HepG2 (cell line): ENCODE measurements around the gene PRKACA. TPM values are rescaled to one million over a fixed set of nuclear protein-coding genes. Genes with fewer than 3 reads are reported as not detected.

Experiments
- ARNT2 ChIP-seq: sonication (generic); formaldehyde crosslinking; IDR thresholded peaks from 2 replicates; pipeline ENCODE4 v1.8.0; 2022; ENCODE audit warnings: mild to moderate bottlenecking, low read depth, missing genetic modification reagents, moderate library complexity
- CENPT ChIP-seq: sonication (generic); formaldehyde crosslinking; IDR thresholded peaks from 2 replicates; pipeline ENCODE4 v1.8.0; 2022; ENCODE audit warnings: low read depth, mild to moderate bottlenecking, moderate library complexity, missing genetic modification reagents
- DMAP1 ChIP-seq: IDR thresholded peaks from 2 replicates; pipeline ENCODE4 v1.6.1; 2016
- JUNB ChIP-seq: sonication (generic); formaldehyde crosslinking; IDR thresholded peaks from 2 replicates; pipeline ENCODE4 v1.8.0; 2022; ENCODE audit warnings: missing genetic modification reagents, mild to moderate bottlenecking, borderline replicate concordance
- NFE2 ChIP-seq: sonication (generic); formaldehyde crosslinking; IDR thresholded peaks from 2 replicates; pipeline ENCODE4 v1.4.0; 2020; ENCODE audit warnings: missing genetic modification reagents
- POLR2G ChIP-seq: fragments of 200-400 bp; formaldehyde crosslinking; IDR thresholded peaks from 2 replicates; pipeline ENCODE4 v1.6.1; 2018; ENCODE audit warnings: mild to moderate bottlenecking, low read depth, low read length, moderate library complexity
- SRSF4 ChIP-seq: fragments of 200-400 bp; formaldehyde crosslinking; IDR thresholded peaks from one replicate; pipeline ENCODE4 v1.6.1; 2018; ENCODE audit warnings: mild to moderate bottlenecking, low read depth, low read length, moderate library complexity; ENCODE audit not compliant: poor library complexity, severe bottlenecking
- SRY ChIP-seq: sonication (generic); formaldehyde crosslinking; IDR thresholded peaks from 2 replicates; pipeline ENCODE4 v1.8.0; 2022; ENCODE audit warnings: mild to moderate bottlenecking, missing genetic modification reagents
- TAF1 ChIP-seq: sonication (generic); formaldehyde crosslinking; IDR thresholded peaks from 2 replicates; pipeline ENCODE4 v1.4.0; 2020; ENCODE audit warnings: missing genetic modification reagents
- TBX2 ChIP-seq: sonication (generic); formaldehyde crosslinking; IDR thresholded peaks from 2 replicates; pipeline ENCODE4 v1.5.0; 2020; ENCODE audit warnings: missing genetic modification reagents, mild to moderate bottlenecking, borderline replicate concordance
- ZNF251 ChIP-seq: sonication (generic); formaldehyde crosslinking; IDR thresholded peaks from 2 replicates; pipeline ENCODE4 v1.9.0; 2021; ENCODE audit warnings: mild to moderate bottlenecking, missing genetic modification reagents
- ZNF737 ChIP-seq: sonication (generic); formaldehyde crosslinking; IDR thresholded peaks from 2 replicates; pipeline ENCODE4 v1.5.0; 2020; ENCODE audit warnings: missing genetic modification reagents, mild to moderate bottlenecking, borderline replicate concordance
- ZNF782 ChIP-seq: sonication (generic); formaldehyde crosslinking; IDR thresholded peaks from 2 replicates; pipeline ENCODE4 v1.4.0; 2020; ENCODE audit warnings: missing genetic modification reagents, mild to moderate bottlenecking, borderline replicate concordance
- polyA plus RNA-seq, 8 experiments: library from polyadenylated mRNA; depleted of rRNA in 3 of 8; stranded (reverse) in 7 of 8; unstranded in 1 of 8; fragments of >200 nt; fragmentation: Illumina TruSeq in 4 of 8; extraction: Trizol in 4 of 8; gene quantifications; 2 replicates each; pipeline versions ENCODE4 v1.2.1 to v1.2.3, GENCODE V29; 2011 to 2016; ENCODE audit warnings: low read depth in 4 of 8, missing spikeins in 1 of 8, mixed read lengths in 1 of 8; ENCODE audit not compliant: insufficient read depth in 1 of 8
- total RNA-seq, 5 experiments: library from RNA; depleted of rRNA; stranded (reverse); fragments of >200 nt; fragmentation: Illumina TruSeq; extraction: Trizol; gene quantifications; 2 replicates each; pipeline ENCODE4 v1.2.3, GENCODE V29; 2016; ENCODE audit warnings: low read depth in 1 of 5
- TF ChIP-seq, protein P1 (sequence below): IDR thresholded peaks from 2 replicates; pipeline ENCODE4 v1.6.1; 2016; ENCODE audit warnings: low read depth, missing genetic modification reagents, missing compliant biosample characterization
- TF ChIP-seq, protein P2 (sequence below): sonication (generic); formaldehyde crosslinking; IDR thresholded peaks from 2 replicates; pipeline ENCODE4 v1.4.0; 2020; ENCODE audit warnings: missing genetic modification reagents, borderline replicate concordance
- TF ChIP-seq, protein P3 (sequence below): sonication (generic); formaldehyde crosslinking; IDR thresholded peaks from 2 replicates; pipeline ENCODE4 v1.4.0; 2020; ENCODE audit warnings: missing genetic modification reagents

Gene PRKACA
- total and polyA plus RNA-seq, 2 of the 13 experiments (the other 11 are each of a cell fraction or from before 2014, with no cell fraction given): 11.0 to 18.2 TPM

DNA sequence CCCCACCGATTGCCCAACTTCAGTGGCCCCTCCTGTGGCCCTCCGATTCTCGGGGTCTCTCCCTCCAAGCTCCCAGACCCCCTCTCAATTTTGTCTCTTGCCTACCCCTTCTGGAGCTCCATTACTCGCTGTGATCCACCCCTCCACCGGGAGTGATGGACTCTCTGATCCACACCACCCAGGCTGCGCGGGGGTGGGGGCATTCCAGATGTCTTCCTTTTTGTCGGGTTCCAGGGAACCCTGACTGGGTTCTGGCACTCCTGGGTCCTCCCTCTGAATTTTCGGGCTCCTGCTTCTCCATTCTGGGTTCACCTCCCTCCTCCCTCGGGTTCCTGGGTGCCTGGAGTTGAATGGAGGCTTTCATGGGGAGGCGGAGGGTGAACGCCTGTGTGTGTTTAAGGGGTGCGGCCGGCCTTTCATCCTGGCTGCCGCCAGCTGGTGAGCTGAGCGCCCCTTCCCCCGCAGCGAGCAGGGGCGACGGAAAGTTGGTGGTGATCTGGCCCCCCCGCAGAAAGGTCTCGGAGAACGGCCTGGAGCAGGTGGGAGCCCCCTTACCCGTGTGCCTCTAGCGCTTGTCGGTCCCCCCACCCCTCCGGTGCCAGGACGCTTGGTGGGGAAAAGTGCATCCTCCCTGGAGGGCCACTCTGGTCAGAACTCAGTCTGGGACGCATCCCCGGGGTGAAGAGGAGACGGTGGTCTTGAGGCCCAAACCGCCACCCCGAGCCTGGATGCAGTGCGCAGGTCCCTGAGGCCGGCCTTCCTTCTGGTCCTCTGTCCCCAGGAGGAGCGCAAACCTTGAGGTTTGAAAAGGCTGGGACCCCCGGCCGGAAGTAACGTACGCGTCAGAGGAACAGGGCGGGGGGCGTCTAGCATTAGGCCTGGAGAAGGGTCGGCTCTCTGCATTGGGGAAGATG, 43.4 kb downstream of the PRKACA start (continued):
- no peak for TF ChIP-seq ZNF737 (CRISPR knock-in tag)
- TF ChIP-seq DMAP1 (CRISPR knock-in tag): peak; percentile 37; the same call in 1 of the 2 replicates
- TF ChIP-seq NFE2 (CRISPR knock-in tag): no peak
- TF ChIP-seq POLR2G: peak; percentile 42; the same call in 1 of the 2 replicates
- TF ChIP-seq TBX2: no peak
- TF ChIP-seq ZNF251: no peak
- TF ChIP-seq JUNB (CRISPR knock-in tag): no peak
- no peak for TF ChIP-seq CENPT (CRISPR knock-in tag)
- TF ChIP-seq TAF1 (CRISPR knock-in tag): peak; percentile 8; the same call in 1 of the 2 replicates
- no peak for TF ChIP-seq SRY (CRISPR knock-in tag)
- TF ChIP-seq SRSF4: no peak
- no peak for TF ChIP-seq ARNT2
- TF ChIP-seq, protein P1, sequence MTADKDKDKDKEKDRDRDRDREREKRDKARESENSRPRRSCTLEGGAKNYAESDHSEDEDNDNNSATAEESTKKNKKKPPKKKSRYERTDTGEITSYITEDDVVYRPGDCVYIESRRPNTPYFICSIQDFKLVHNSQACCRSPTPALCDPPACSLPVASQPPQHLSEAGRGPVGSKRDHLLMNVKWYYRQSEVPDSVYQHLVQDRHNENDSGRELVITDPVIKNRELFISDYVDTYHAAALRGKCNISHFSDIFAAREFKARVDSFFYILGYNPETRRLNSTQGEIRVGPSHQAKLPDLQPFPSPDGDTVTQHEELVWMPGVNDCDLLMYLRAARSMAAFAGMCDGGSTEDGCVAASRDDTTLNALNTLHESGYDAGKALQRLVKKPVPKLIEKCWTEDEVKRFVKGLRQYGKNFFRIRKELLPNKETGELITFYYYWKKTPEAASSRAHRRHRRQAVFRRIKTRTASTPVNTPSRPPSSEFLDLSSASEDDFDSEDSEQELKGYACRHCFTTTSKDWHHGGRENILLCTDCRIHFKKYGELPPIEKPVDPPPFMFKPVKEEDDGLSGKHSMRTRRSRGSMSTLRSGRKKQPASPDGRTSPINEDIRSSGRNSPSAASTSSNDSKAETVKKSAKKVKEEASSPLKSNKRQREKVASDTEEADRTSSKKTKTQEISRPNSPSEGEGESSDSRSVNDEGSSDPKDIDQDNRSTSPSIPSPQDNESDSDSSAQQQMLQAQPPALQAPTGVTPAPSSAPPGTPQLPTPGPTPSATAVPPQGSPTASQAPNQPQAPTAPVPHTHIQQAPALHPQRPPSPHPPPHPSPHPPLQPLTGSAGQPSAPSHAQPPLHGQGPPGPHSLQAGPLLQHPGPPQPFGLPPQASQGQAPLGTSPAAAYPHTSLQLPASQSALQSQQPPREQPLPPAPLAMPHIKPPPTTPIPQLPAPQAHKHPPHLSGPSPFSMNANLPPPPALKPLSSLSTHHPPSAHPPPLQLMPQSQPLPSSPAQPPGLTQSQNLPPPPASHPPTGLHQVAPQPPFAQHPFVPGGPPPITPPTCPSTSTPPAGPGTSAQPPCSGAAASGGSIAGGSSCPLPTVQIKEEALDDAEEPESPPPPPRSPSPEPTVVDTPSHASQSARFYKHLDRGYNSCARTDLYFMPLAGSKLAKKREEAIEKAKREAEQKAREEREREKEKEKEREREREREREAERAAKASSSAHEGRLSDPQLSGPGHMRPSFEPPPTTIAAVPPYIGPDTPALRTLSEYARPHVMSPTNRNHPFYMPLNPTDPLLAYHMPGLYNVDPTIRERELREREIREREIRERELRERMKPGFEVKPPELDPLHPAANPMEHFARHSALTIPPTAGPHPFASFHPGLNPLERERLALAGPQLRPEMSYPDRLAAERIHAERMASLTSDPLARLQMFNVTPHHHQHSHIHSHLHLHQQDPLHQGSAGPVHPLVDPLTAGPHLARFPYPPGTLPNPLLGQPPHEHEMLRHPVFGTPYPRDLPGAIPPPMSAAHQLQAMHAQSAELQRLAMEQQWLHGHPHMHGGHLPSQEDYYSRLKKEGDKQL: no peak
- TF ChIP-seq, protein P2, sequence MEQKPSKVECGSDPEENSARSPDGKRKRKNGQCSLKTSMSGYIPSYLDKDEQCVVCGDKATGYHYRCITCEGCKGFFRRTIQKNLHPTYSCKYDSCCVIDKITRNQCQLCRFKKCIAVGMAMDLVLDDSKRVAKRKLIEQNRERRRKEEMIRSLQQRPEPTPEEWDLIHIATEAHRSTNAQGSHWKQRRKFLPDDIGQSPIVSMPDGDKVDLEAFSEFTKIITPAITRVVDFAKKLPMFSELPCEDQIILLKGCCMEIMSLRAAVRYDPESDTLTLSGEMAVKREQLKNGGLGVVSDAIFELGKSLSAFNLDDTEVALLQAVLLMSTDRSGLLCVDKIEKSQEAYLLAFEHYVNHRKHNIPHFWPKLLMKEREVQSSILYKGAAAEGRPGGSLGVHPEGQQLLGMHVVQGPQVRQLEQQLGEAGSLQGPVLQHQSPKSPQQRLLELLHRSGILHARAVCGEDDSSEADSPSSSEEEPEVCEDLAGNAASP (CRISPR knock-in tag): no peak
- no peak for TF ChIP-seq ZNF782
- TF ChIP-seq, protein P3, sequence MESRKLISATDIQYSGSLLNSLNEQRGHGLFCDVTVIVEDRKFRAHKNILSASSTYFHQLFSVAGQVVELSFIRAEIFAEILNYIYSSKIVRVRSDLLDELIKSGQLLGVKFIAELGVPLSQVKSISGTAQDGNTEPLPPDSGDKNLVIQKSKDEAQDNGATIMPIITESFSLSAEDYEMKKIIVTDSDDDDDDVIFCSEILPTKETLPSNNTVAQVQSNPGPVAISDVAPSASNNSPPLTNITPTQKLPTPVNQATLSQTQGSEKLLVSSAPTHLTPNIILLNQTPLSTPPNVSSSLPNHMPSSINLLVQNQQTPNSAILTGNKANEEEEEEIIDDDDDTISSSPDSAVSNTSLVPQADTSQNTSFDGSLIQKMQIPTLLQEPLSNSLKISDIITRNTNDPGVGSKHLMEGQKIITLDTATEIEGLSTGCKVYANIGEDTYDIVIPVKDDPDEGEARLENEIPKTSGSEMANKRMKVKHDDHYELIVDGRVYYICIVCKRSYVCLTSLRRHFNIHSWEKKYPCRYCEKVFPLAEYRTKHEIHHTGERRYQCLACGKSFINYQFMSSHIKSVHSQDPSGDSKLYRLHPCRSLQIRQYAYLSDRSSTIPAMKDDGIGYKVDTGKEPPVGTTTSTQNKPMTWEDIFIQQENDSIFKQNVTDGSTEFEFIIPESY (CRISPR knock-in tag): no peak
